ENCODE data around the gene TEX48. TPM values are rescaled to one million over a fixed set of nuclear protein-coding genes. Genes with fewer than 3 reads are reported as not detected.

Gene TEX48
- total RNA-seq, 1 donor from 2014 or later: not detected

GRCh38 chr9:114662081-114662989, 19.7 kb downstream of the TEX48 start:
- Histone ChIP-seq H3K27ac (no peak overlapping the region), H3K36me3 (no peaks in the 10 kb centered on the region), H3K27me3 (ENCODE audit: low read depth) (peaks cover 5% of the 10 kb centered on the region), H3K4me3 (no peak overlapping the region), H3K4me1 (no peaks in the 10 kb centered on the region), H3K9me3 (no peaks in the 10 kb centered on the region)
- TF ChIP-seq CTCF (IDR thresholded peaks at IDR 0.05): peak; percentile 77
- ATAC-seq: peak; percentile 85 to 87
- intact Hi-C loops (cut with DNase I): no loop called here
- no peak for DNase-seq

- H3K4me3 ChIP-seq: no peak within 1 kb of the TSS
- no peaks in the 10 kb centered on the region for H3K9me3 ChIP-seq
- DNase-seq: no peak
- H3K27me3 ChIP-seq (ENCODE audit: low read depth): peaks cover 5% of the 10 kb centered on the region
- no peak for TF ChIP-seq CTCF (IDR thresholded peaks at IDR 0.05)
- no peak within 1 kb of the TSS for H3K27ac ChIP-seq
- ATAC-seq: no peak
- intact Hi-C loops (cut with DNase I): loop anchor here (10.0 kb wide), 2 partner anchors 173 to 253 kb away; no protein-coding TSS in a partner anchor
- H3K36me3 ChIP-seq: no peaks in the 10 kb centered on the region
- no peaks in the 10 kb centered on the region for H3K4me1 ChIP-seq
These were observed 24.3 kb downstream of the TEX48 start, which contains the start of gene TEX53 for GRCh38 chr9:114657705-114658104. TSS of gene TEX53 (minus strand) at chr9:114657805. CDS start at chr9:114657774, 31 bp downstream.

- H3K27me3 ChIP-seq (ENCODE audit: low read depth): no peaks in the 10 kb centered on the region
- no peaks in the 10 kb centered on the region for H3K9me3 ChIP-seq
- H3K36me3 ChIP-seq: no peaks in the 10 kb centered on the region
- no peak overlapping the region for H3K27ac ChIP-seq
- H3K4me3 ChIP-seq: no peak overlapping the region
- no peaks in the 10 kb centered on the region for H3K4me1 ChIP-seq
- ATAC-seq (no peak), DNase-seq (no peak)
- TF ChIP-seq CTCF (IDR thresholded peaks at IDR 0.05): no peak
- intact Hi-C loops (cut with DNase I): loop anchor here (10.0 kb wide), 2 partner anchors 172 to 252 kb away; no protein-coding TSS in a partner anchor
These were observed 25.7 kb downstream of the TEX48 start for GRCh38 chr9:114656301-114656700.

GRCh38 chr9:114655689-114656088, 26.3 kb downstream of the TEX48 start:
- Histone ChIP-seq H3K9me3 (no peaks in the 10 kb centered on the region), H3K27me3 (ENCODE audit: low read depth) (no peaks in the 10 kb centered on the region), H3K36me3 (no peaks in the 10 kb centered on the region), H3K4me1 (no peaks in the 10 kb centered on the region), H3K4me3 (no peak overlapping the region), H3K27ac (no peak overlapping the region)
- DNase-seq (no peak), ATAC-seq (no peak)
- TF ChIP-seq CTCF (IDR thresholded peaks at IDR 0.05): no peak
- intact Hi-C loops (cut with DNase I): loop anchor here (10.0 kb wide), 2 partner anchors 171 to 251 kb away; no protein-coding TSS in a partner anchor

GRCh38 chr9:114653556-114654159, 28.3 kb downstream of the TEX48 start:
- H3K4me1 ChIP-seq: no peaks in the 10 kb centered on the region
- no peaks in the 10 kb centered on the region for H3K27me3 ChIP-seq (ENCODE audit: low read depth)
- ATAC-seq (peak; percentile 82 to 90), DNase-seq (no peak)
- intact Hi-C loops (cut with DNase I): loop anchor here (10.0 kb wide), 2 partner anchors 169 to 249 kb away; no protein-coding TSS in a partner anchor
- no peak overlapping the region for H3K4me3 ChIP-seq
- peak; percentile 88 for TF ChIP-seq CTCF (IDR thresholded peaks at IDR 0.05)
- no peaks in the 10 kb centered on the region for H3K36me3 ChIP-seq
- no peak overlapping the region for H3K27ac ChIP-seq
- no peaks in the 10 kb centered on the region for H3K9me3 ChIP-seq

Data from lower lobe of right lung (tissue), 2 donors.